Measurements from ENCODE around the gene SLC33A1. TPM values are rescaled to one million over a fixed set of nuclear protein-coding genes. Genes with fewer than 3 reads are reported as not detected.

Gene SLC33A1
- total and polyA plus RNA-seq, 2 experiments from 2014 or later = 12.5 to 33.5 TPM

DNA sequence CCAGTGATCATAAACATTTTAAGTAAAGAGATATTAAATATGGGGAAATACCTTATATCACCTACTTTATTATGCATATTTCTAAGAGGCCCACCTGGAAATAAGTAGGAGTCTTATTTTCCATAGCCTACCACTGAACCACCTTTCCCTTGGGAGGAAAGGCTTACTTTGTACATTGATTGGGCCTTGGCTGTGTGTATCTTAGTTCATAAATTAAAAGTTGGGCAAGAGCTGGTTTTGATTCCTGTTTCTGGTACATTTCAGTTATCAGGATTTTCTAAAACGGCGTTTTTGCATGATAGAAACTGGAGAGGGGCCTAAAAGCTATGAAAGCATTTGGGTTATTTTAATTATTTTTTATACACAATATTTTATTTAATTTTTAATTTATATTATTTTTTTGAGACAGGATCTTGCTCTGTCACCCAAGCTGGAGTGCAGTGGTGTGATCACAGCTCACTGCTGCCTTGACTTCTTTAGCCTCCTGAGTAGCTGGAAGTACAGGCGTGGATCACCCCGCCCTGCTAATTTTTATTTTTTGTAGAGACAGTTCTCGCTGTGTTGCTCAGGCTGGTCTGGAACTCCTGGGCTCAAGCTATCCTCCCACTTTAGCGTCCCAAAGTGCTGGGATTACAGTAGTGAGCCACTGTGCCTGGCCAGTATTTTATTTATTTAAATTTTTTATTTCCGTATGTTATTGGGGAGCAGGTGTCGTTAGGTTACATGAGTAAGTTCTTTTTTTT lies 18.8 kb upstream of the SLC33A1 start (continued):
- TF ChIP-seq, protein P1, sequence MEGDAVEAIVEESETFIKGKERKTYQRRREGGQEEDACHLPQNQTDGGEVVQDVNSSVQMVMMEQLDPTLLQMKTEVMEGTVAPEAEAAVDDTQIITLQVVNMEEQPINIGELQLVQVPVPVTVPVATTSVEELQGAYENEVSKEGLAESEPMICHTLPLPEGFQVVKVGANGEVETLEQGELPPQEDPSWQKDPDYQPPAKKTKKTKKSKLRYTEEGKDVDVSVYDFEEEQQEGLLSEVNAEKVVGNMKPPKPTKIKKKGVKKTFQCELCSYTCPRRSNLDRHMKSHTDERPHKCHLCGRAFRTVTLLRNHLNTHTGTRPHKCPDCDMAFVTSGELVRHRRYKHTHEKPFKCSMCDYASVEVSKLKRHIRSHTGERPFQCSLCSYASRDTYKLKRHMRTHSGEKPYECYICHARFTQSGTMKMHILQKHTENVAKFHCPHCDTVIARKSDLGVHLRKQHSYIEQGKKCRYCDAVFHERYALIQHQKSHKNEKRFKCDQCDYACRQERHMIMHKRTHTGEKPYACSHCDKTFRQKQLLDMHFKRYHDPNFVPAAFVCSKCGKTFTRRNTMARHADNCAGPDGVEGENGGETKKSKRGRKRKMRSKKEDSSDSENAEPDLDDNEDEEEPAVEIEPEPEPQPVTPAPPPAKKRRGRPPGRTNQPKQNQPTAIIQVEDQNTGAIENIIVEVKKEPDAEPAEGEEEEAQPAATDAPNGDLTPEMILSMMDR (conservative IDR thresholded peaks at IDR 0.05; ENCODE audit: low read depth in 2 of 2) = no peak
- TF ChIP-seq JUNB (IDR thresholded peaks at IDR 0.05; ENCODE audit: unreplicated experiment) (no peak), EZH2 (IDR thresholded peaks at IDR 0.05; ENCODE audit: low read depth, unreplicated experiment) (no peak), EZH2phosphoT487 (IDR thresholded peaks at IDR 0.05; ENCODE audit: unreplicated experiment) (no peak), NANOG (IDR thresholded peaks at IDR 0.05; ENCODE audit: borderline replicate concordance) (no peak)
- TF ChIP-seq, protein P2, sequence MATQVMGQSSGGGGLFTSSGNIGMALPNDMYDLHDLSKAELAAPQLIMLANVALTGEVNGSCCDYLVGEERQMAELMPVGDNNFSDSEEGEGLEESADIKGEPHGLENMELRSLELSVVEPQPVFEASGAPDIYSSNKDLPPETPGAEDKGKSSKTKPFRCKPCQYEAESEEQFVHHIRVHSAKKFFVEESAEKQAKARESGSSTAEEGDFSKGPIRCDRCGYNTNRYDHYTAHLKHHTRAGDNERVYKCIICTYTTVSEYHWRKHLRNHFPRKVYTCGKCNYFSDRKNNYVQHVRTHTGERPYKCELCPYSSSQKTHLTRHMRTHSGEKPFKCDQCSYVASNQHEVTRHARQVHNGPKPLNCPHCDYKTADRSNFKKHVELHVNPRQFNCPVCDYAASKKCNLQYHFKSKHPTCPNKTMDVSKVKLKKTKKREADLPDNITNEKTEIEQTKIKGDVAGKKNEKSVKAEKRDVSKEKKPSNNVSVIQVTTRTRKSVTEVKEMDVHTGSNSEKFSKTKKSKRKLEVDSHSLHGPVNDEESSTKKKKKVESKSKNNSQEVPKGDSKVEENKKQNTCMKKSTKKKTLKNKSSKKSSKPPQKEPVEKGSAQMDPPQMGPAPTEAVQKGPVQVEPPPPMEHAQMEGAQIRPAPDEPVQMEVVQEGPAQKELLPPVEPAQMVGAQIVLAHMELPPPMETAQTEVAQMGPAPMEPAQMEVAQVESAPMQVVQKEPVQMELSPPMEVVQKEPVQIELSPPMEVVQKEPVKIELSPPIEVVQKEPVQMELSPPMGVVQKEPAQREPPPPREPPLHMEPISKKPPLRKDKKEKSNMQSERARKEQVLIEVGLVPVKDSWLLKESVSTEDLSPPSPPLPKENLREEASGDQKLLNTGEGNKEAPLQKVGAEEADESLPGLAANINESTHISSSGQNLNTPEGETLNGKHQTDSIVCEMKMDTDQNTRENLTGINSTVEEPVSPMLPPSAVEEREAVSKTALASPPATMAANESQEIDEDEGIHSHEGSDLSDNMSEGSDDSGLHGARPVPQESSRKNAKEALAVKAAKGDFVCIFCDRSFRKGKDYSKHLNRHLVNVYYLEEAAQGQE (IDR thresholded peaks at IDR 0.05; ENCODE audit: unreplicated experiment) = no peak

DNA sequence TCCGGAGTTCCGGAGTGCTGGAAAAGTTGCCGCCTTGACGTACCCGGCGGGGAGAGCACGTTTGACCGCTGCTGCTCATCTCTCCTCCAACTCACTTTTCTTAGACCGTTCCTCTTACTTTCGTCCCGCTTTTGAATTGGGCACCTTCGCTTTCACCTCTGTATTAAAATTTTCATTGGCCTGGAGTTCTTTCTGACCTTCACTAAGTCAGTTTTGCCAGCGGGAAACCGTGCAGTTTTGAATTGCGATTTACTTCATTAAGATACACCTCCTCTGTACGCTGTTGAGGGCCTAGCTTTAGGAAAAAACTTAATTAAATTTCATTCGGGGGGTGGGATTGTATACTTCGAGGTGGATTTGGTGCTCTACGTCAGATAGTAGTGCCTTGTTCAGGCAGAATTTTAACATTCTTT lies 17.5 kb upstream of the SLC33A1 start:
- DNase-seq (ENCODE audit: low spot score) (no peak), ATAC-seq (no peak)
- Histone ChIP-seq H3K27me3 (ENCODE audit: insufficient read depth) (no peaks in the 10 kb centered on the region), H3K27ac (ENCODE audit: low read depth) (no peak overlapping the region), H3F3A (replicated peaks; ENCODE audit: low read depth) (peaks cover 7% of the 10 kb centered on the region), H4K20me1 (replicated peaks; ENCODE audit: insufficient read depth) (peaks cover 22% of the 10 kb centered on the region), H2AFZ (0 out of 2 replicates have a peak overlapping the region, but pooled peaks have one; percentile 53), H3K4me1 (ENCODE audit: insufficient read depth) (peaks cover 26% of the 10 kb centered on the region), H3K36me3 (ENCODE audit: insufficient read depth) (no peaks in the 10 kb centered on the region), H3K4me2 (peak overlapping the region; percentile 92), H3K79me2 (replicated peaks; ENCODE audit: insufficient read depth) (peaks cover 60% of the 10 kb centered on the region), H3K4me3 (peak overlapping the region; percentile 74), H3K9me2 (ENCODE audit: insufficient read depth) (no peaks in the 10 kb centered on the region)
- Mint-ChIP-seq H3K4me1 (peaks cover 37% of the 10 kb centered on the region), H3K27ac (peak overlapping the region; percentile 89), H3K36me3 (ENCODE audit: low read depth) (peaks cover 5% of the 10 kb centered on the region; the same call in 1 of the 3 replicates), H3K27me3 (ENCODE audit: insufficient read depth, low read depth, poor library complexity) (peaks cover 8% of the 10 kb centered on the region), H3K4me3 (peak overlapping the region; percentile 96), H3K9me3 (no peaks in the 10 kb centered on the region; the same call in 2 of the 3 replicates)
- no peak for TF ChIP-seq POLR2AphosphoS5 (IDR thresholded peaks at IDR 0.05; ENCODE audit: low read depth)
- no peak for TF ChIP-seq ZNF331 (CRISPR knock-in tag; IDR thresholded peaks at IDR 0.05; ENCODE audit: low read depth)
- TF ChIP-seq STAT1 (IDR thresholded peaks at IDR 0.05; ENCODE audit: unreplicated experiment) = no peak
- no peak for TF ChIP-seq EZH2 (IDR thresholded peaks at IDR 0.05; ENCODE audit: low read depth, unreplicated experiment)
- TF ChIP-seq, protein P3, sequence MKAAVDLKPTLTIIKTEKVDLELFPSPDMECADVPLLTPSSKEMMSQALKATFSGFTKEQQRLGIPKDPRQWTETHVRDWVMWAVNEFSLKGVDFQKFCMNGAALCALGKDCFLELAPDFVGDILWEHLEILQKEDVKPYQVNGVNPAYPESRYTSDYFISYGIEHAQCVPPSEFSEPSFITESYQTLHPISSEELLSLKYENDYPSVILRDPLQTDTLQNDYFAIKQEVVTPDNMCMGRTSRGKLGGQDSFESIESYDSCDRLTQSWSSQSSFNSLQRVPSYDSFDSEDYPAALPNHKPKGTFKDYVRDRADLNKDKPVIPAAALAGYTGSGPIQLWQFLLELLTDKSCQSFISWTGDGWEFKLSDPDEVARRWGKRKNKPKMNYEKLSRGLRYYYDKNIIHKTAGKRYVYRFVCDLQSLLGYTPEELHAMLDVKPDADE (IDR thresholded peaks at IDR 0.05) = no peak
- TF ChIP-seq, protein P1 (conservative IDR thresholded peaks at IDR 0.05; ENCODE audit: low read depth in 2 of 2) = no peak
- no peak for TF ChIP-seq EZH2phosphoT487 (IDR thresholded peaks at IDR 0.05; ENCODE audit: unreplicated experiment)
- TF ChIP-seq, protein P2 (IDR thresholded peaks at IDR 0.05; ENCODE audit: unreplicated experiment) = no peak
- TF ChIP-seq NANOG (IDR thresholded peaks at IDR 0.05; ENCODE audit: borderline replicate concordance) = no peak

All from GM23338 (cell line).